ENCODE data around the gene HMGB2.

Gene HMGB2

GRCh38 chr4:173334085-173334890 lies at the start of gene HMGB2:
Gene HMGB2 (minus strand): TSS chr4:173334358. CDS start chr4:173333649, 709 bp downstream.
- Histone ChIP-seq H3K9me2 (replicated peaks; ENCODE audit: control insufficient read depth, low read length) (no peaks in the 10 kb centered on the region), H3K4me2 (ENCODE audit: low read length) (peak within 1 kb of the TSS; percentile 85), H3K27me3 (ENCODE audit: control insufficient read depth, low read length) (no peaks in the 10 kb centered on the region), H3K36me3 (ENCODE audit: control insufficient read depth, low read length) (peaks cover 52% of the 10 kb centered on the region), H3K4me1 (ENCODE audit: control insufficient read depth, low read length) (peaks cover 41% of the 10 kb centered on the region), H4K20me1 (ENCODE audit: control insufficient read depth, insufficient read depth, low read depth, low read length) (peaks cover 16% of the 10 kb centered on the region), H3K4me3 (ENCODE audit: low read length) (peak within 1 kb of the TSS; percentile 99), H3F3A (ENCODE audit: control insufficient read depth, insufficient read depth) (peaks cover 46% of the 10 kb centered on the region), H3K79me2 (ENCODE audit: control insufficient read depth, low read length) (peaks cover 73% of the 10 kb centered on the region), H3K9me3 (ENCODE audit: control insufficient read depth, insufficient read depth, low read length) (no peaks in the 10 kb centered on the region), H3K27ac (ENCODE audit: low read depth, low read length) (peak within 1 kb of the TSS; percentile 96)
- TF ChIP-seq EZH2phosphoT487 (IDR thresholded peaks at IDR 0.05; ENCODE audit: borderline replicate concordance, low read length) (no peak), CTCF (IDR thresholded peaks at IDR 0.05; ENCODE audit: low read depth, low read length, poor library complexity, severe bottlenecking) (no peak)

GRCh38 chr4:173382349-173382748 lies 48.2 kb upstream of the HMGB2 start:
- H3K4me3 ChIP-seq (ENCODE audit: low read length), result no peak overlapping the region

GRCh38 chr4:173381610-173382009 lies 47.5 kb upstream of the HMGB2 start:
- peaks cover 8% of the 10 kb centered on the region; the same call in 1 of the 2 replicates for H3F3A ChIP-seq (ENCODE audit: control insufficient read depth, insufficient read depth)
- no peaks in the 10 kb centered on the region for H3K27me3 ChIP-seq (ENCODE audit: control insufficient read depth, low read length)
- H3K36me3 ChIP-seq (ENCODE audit: control insufficient read depth, low read length), result peaks cover 21% of the 10 kb centered on the region
- no peak overlapping the region for H3K27ac ChIP-seq (ENCODE audit: low read depth, low read length)
- no peaks in the 10 kb centered on the region for H3K79me2 ChIP-seq (ENCODE audit: control insufficient read depth, low read length)
- no peaks in the 10 kb centered on the region for H4K20me1 ChIP-seq (ENCODE audit: control insufficient read depth, insufficient read depth, low read depth, low read length)
- no peak overlapping the region for H3K4me3 ChIP-seq (ENCODE audit: low read length)
- no peaks in the 10 kb centered on the region for H3K4me1 ChIP-seq (ENCODE audit: control insufficient read depth, low read length)
- no peak overlapping the region for H3K4me2 ChIP-seq (ENCODE audit: low read length)
- no peaks in the 10 kb centered on the region for H3K9me3 ChIP-seq (ENCODE audit: control insufficient read depth, insufficient read depth, low read length)
- H3K9me2 ChIP-seq (replicated peaks; ENCODE audit: control insufficient read depth, low read length), result no peaks in the 10 kb centered on the region
- no peak for TF ChIP-seq EZH2phosphoT487 (IDR thresholded peaks at IDR 0.05; ENCODE audit: borderline replicate concordance, low read length)
- no peak for TF ChIP-seq CTCF (IDR thresholded peaks at IDR 0.05; ENCODE audit: low read depth, low read length, poor library complexity, severe bottlenecking)

More at GRCh38 chr4:173382349-173382748, 48.2 kb upstream of the HMGB2 start:
- TF ChIP-seq EZH2phosphoT487 (IDR thresholded peaks at IDR 0.05; ENCODE audit: borderline replicate concordance, low read length) (no peak), CTCF (IDR thresholded peaks at IDR 0.05; ENCODE audit: low read depth, low read length, poor library complexity, severe bottlenecking) (no peak)
- peaks cover 6% of the 10 kb centered on the region; the same call in 1 of the 2 replicates for H3F3A ChIP-seq (ENCODE audit: control insufficient read depth, insufficient read depth)
- no peaks in the 10 kb centered on the region for H3K4me1 ChIP-seq (ENCODE audit: control insufficient read depth, low read length)
- H3K4me2 ChIP-seq (ENCODE audit: low read length), result no peak overlapping the region
- H3K9me3 ChIP-seq (ENCODE audit: control insufficient read depth, insufficient read depth, low read length), result no peaks in the 10 kb centered on the region
- H3K9me2 ChIP-seq (replicated peaks; ENCODE audit: control insufficient read depth, low read length), result no peaks in the 10 kb centered on the region
- no peaks in the 10 kb centered on the region for H3K27me3 ChIP-seq (ENCODE audit: control insufficient read depth, low read length)
- H3K27ac ChIP-seq (ENCODE audit: low read depth, low read length), result no peak overlapping the region
- H4K20me1 ChIP-seq (ENCODE audit: control insufficient read depth, insufficient read depth, low read depth, low read length), result no peaks in the 10 kb centered on the region
- H3K79me2 ChIP-seq (ENCODE audit: control insufficient read depth, low read length), result no peaks in the 10 kb centered on the region
- peaks cover 18% of the 10 kb centered on the region for H3K36me3 ChIP-seq (ENCODE audit: control insufficient read depth, low read length)
